GM12878 (cell line): ENCODE measurements around the gene CAPZB. TPM values are rescaled to one million over a fixed set of nuclear protein-coding genes. Genes with fewer than 3 reads are reported as not detected.

Source experiments
- ATAC-seq: fragments of 200-7000 bp; cut with Tn5 transposase; 3 replicates; pipeline ENCODE4 v1.9.1; 2020; ENCODE audit warnings: mild to moderate bottlenecking, moderate library complexity
- BruUV-seq: library from RNA; stranded (reverse); fragments of 400-500 nt; replicated peaks from 2 replicates; lab custom pipeline; 2021; lab: Mats Ljungman, UMichigan
- CTCF ChIA-PET: fragments of 300-600 bp; sonication (Branson Sonifier 250); formaldehyde crosslinking; extraction: SDS; loops from one replicate; lab custom pipeline; 2021; ENCODE audit warnings: inconsistent platforms; lab: Yijun Ruan, JAX
- POLR2A ChIA-PET: fragments of 350-600 bp; formaldehyde crosslinking; extraction: SDS; loops from one replicate; lab custom pipeline; 2021; ENCODE audit warnings: inconsistent platforms; lab: Charles Lee
- RAD21 ChIA-PET: fragments of 300-600 bp; sonication (Branson Sonifier 250); formaldehyde crosslinking; loops from one replicate; lab custom pipeline; 2023; ENCODE audit warnings: antibody characterized with exemption; ENCODE audit not compliant: unreplicated experiment; lab: Charles Lee
- SMC1A ChIA-PET: fragments of 300-600 bp; sonication (Branson Sonifier 250); formaldehyde crosslinking; loops from one replicate; lab custom pipeline; 2023; ENCODE audit not compliant: unreplicated experiment, uncharacterized antibody; lab: Charles Lee
- DNase-seq: peaks from one replicate; pipeline ENCODE4 v3.0.0-alpha.2; 2011; ENCODE audit warnings: low read depth, low spot score
- FAIRE-seq: peaks from 3 replicates; lab custom pipeline; 2011; peaks lifted over from hg19 to GRCh38; lab: Jason Lieb, UNC
- H2AFZ ChIP-seq: 2 replicates; pipeline ENCODE4 v1.6.0; 2011; ENCODE audit warnings: low read depth, low read length, control low read depth; ENCODE audit not compliant: control insufficient read depth
- H3K27ac ChIP-seq: 2 replicates; pipeline ENCODE4 v1.5.1; 2011; ENCODE audit warnings: control low read depth; ENCODE audit not compliant: control insufficient read depth, insufficient read depth
- H3K27me3 ChIP-seq, 2 experiments: replicated peaks in 1 of 2; 2 replicates each; pipeline versions ENCODE4 v1.6.0 to v1.6.1; 2011; ENCODE audit warnings: low read length in 1 of 2; ENCODE audit not compliant: control insufficient read depth in 2 of 2, insufficient read depth in 2 of 2
- H3K36me3 ChIP-seq, 2 experiments: 2 replicates each; pipeline ENCODE4 v1.5.1; 2011; ENCODE audit warnings: low read length in 1 of 2; ENCODE audit not compliant: control insufficient read depth in 2 of 2, insufficient read depth in 2 of 2
- H3K4me1 ChIP-seq: 2 replicates; pipeline ENCODE4 v1.6.1; 2011; ENCODE audit warnings: mild to moderate bottlenecking, low read length, moderate library complexity, mixed read lengths; ENCODE audit not compliant: control insufficient read depth, insufficient read depth
- H3K4me2 ChIP-seq: 2 replicates; pipeline ENCODE4 v1.6.0; 2011; ENCODE audit warnings: control low read depth; ENCODE audit not compliant: control insufficient read depth, insufficient read depth
- H3K4me3 ChIP-seq: fragments of 200-600 bp; sonication (generic); 2 replicates; pipeline ENCODE4 v1.5.1; 2016
- H3K79me2 ChIP-seq: 2 replicates; pipeline ENCODE4 v1.6.0; 2011; ENCODE audit warnings: low read length; ENCODE audit not compliant: control insufficient read depth, insufficient read depth
- H3K9ac ChIP-seq: 2 replicates; pipeline ENCODE4 v1.8.0; 2011; ENCODE audit warnings: low read length, control low read depth, mixed read lengths; ENCODE audit not compliant: control insufficient read depth, insufficient read depth
- H3K9me3 ChIP-seq: replicated peaks from 3 replicates; pipeline ENCODE4 v1.5.1; 2011; ENCODE audit warnings: mild to moderate bottlenecking, low read length; ENCODE audit not compliant: control insufficient read depth, insufficient read depth
- H4K20me1 ChIP-seq: 2 replicates; pipeline ENCODE4 v1.6.0; 2011; ENCODE audit not compliant: control insufficient read depth, insufficient read depth
- ATF7 ChIP-seq: fragments of 450-650 bp; IDR thresholded peaks from 2 replicates; pipeline ENCODE4 v1.6.1; 2016; ENCODE audit warnings: low read depth, mild to moderate bottlenecking
- CBX3 ChIP-seq: fragments of 200-600 bp; sonication (generic); IDR thresholded peaks from 2 replicates; pipeline ENCODE4 v1.6.1; 2016; ENCODE audit warnings: low read depth, borderline replicate concordance
- CHD4 ChIP-seq: fragments of 200-600 bp; sonication (generic); IDR thresholded peaks from 2 replicates; pipeline ENCODE4 v1.6.1; 2016; ENCODE audit warnings: mild to moderate bottlenecking
- CTCF ChIP-seq, 3 experiments: IDR thresholded peaks in 2 of 3; conservative IDR thresholded peaks in 1 of 3; 2 replicates each; pipeline ENCODE4 v1.5.1; 2011; ENCODE audit warnings: low read depth in 3 of 3, low read length in 3 of 3, mild to moderate bottlenecking in 3 of 3, control low read depth in 2 of 3, moderate library complexity in 2 of 3, inconsistent platforms in 1 of 3, mixed read lengths in 1 of 3; ENCODE audit not compliant: control insufficient read depth in 2 of 3, insufficient read depth in 1 of 3; ENCODE audit errors: extremely low read depth in 1 of 3
- ETV6 ChIP-seq, 2 experiments: fragments of 450-650 bp in 1 of 2; IDR thresholded peaks in 1 of 2; conservative IDR thresholded peaks in 1 of 2; 2 replicates each; pipeline ENCODE4 v1.6.1; 2014; ENCODE audit warnings: antibody characterized with exemption in 1 of 2, borderline replicate concordance in 1 of 2, low read depth in 1 of 2, mild to moderate bottlenecking in 1 of 2, moderate library complexity in 1 of 2
- FOXK2 ChIP-seq: fragments of 450-650 bp; IDR thresholded peaks from 2 replicates; pipeline ENCODE4 v1.6.1; 2017; ENCODE audit warnings: mild to moderate bottlenecking, moderate library complexity
- KDM1A ChIP-seq: fragments of 200-600 bp; sonication (generic); IDR thresholded peaks from 2 replicates; pipeline ENCODE4 v1.6.1; 2016; ENCODE audit warnings: borderline replicate concordance
- POLR2AphosphoS2 ChIP-seq: IDR thresholded peaks from 2 replicates; pipeline ENCODE4 v1.6.1; 2011; ENCODE audit warnings: low read depth, mild to moderate bottlenecking, low read length, improper control_type of control experiment, moderate library complexity
- STAT3 ChIP-seq: IDR thresholded peaks from 2 replicates; pipeline ENCODE4 v1.6.1; 2011; ENCODE audit warnings: low read depth, low read length, improper control_type of control experiment
- TCF12 ChIP-seq: IDR thresholded peaks from 2 replicates; pipeline ENCODE4 v1.6.1; 2011; ENCODE audit warnings: low read depth, mild to moderate bottlenecking, low read length
- TCF3 ChIP-seq: IDR thresholded peaks from 2 replicates; pipeline ENCODE4 v1.6.1; 2012; ENCODE audit warnings: low read depth, mild to moderate bottlenecking, low read length, borderline replicate concordance; ENCODE audit not compliant: insufficient read depth
- ZBTB33 ChIP-seq: fragments of 450-650 bp; IDR thresholded peaks from 2 replicates; pipeline ENCODE4 v1.6.1; 2017; ENCODE audit warnings: mild to moderate bottlenecking
- WGBS: methylation state at CpG from one replicate; pipeline ENCODE4 v1.1.6; 2016; ENCODE audit warnings: low lambda C conversion rate; ENCODE audit not compliant: insufficient replicate concordance, insufficient coverage; ENCODE audit errors: missing lambda C conversion rate; 5-methylcytosine and 5-hydroxymethylcytosine counted together
- in situ Hi-C: fragments of 300-500 bp; cut with MboI; formaldehyde crosslinking; loops from 9 replicates; pipeline ENCODE4 v1.14.3; 2018; ENCODE audit warnings: mixed read lengths
- intact Hi-C: fragments of 100-400 bp; cut with micrococcal nuclease; formaldehyde crosslinking; loops from one replicate; pipeline ENCODE4 v1.14.2; 2022; ENCODE audit not compliant: unreplicated experiment
- polyA plus RNA-seq, 11 experiments: library from polyadenylated mRNA; depleted of rRNA in 4 of 11; unstranded in 6 of 11; stranded (reverse) in 5 of 11; fragments of >200 nt; fragmentation: Nextera tagmentation in 4 of 11; fragmentation: Illumina TruSeq in 1 of 11; extraction: Ambion mirVana in 4 of 11; extraction: Trizol in 1 of 11; gene quantifications; 1 replicate in 1 of 11; 2 replicates in 10 of 11; pipeline versions ENCODE4 v1.2.1 to v1.2.3, GENCODE V29; 2011 to 2016; ENCODE audit warnings: inconsistent platforms in 2 of 11, missing spikeins in 2 of 11, low read depth in 1 of 11
- total RNA-seq, 4 experiments: library from RNA; depleted of rRNA in 3 of 4; stranded (reverse); fragments of >200 nt in 3 of 4; fragmentation: Illumina TruSeq in 1 of 4; extraction: Trizol in 1 of 4; gene quantifications; 2 replicates each; pipeline versions ENCODE4 v1.2.1 to v1.2.3, GENCODE V29; 2013 to 2021

The CAPZB gene
- total and polyA plus RNA-seq, 10 of the 15 experiments (the other 5 are each of a cell fraction or from before 2014, with no cell fraction given), result 104 to 454 (median 213) TPM

- RAD21 ChIA-PET, result no interaction called here
- Histone ChIP-seq H3K9me3 (no peaks in the 10 kb centered on the region), H3K27ac (no peak overlapping the region), H4K20me1 (no peaks in the 10 kb centered on the region), H3K9ac (no peak overlapping the region), H3K4me3 (no peak overlapping the region), H3K36me3 (peaks cover 14 to 17% of the 10 kb centered on the region in 2 experiments), H3K4me2 (no peak overlapping the region), H3K79me2 (no peaks in the 10 kb centered on the region), H2AFZ (no peak overlapping the region), H3K27me3 (no peaks in the 10 kb centered on the region), H3K4me1 (no peaks in the 10 kb centered on the region)
- BruUV-seq, result no TSS peak
- WGBS, result 80% methylated on average over 6 of the region's 6 CpGs
- DNase-seq (no peak), ATAC-seq (no peak), FAIRE-seq (no peak)
- in situ Hi-C loops, result no loop called here
- CTCF ChIA-PET, result no interaction called here
- TF ChIP-seq POLR2AphosphoS2 (no peak), FOXK2 (no peak), ZBTB33 (no peak), STAT3 (no peak), CBX3 (no peak), KDM1A (no peak), ETV6 (conservative IDR thresholded peaks at IDR 0.05 in 1 of 2, IDR thresholded peaks at IDR 0.05 in 1 of 2; ENCODE audit: borderline replicate concordance in 1 of 2, low read depth in 1 of 2) (no peak), TCF3 (no peak), ATF7 (no peak), TCF12 (no peak), CTCF (IDR thresholded peaks at IDR 0.05 in 2 of 3, conservative IDR thresholded peaks at IDR 0.05 in 1 of 3; ENCODE audit: control insufficient read depth in 2 of 3, extremely low read depth in 1 of 3, insufficient read depth in 1 of 3, low read depth in 3 of 3, low read length in 3 of 3) (no peak), CHD4 (no peak)
- SMC1A ChIA-PET, result no interaction called here
- POLR2A ChIA-PET, result no interaction called here
- intact Hi-C loops, result no loop called here
Measured at GRCh38 chr1:19360016-19360415, 125.3 kb downstream of the CAPZB start.
